ENCODE measurements around the gene DTHD1.

DNA sequence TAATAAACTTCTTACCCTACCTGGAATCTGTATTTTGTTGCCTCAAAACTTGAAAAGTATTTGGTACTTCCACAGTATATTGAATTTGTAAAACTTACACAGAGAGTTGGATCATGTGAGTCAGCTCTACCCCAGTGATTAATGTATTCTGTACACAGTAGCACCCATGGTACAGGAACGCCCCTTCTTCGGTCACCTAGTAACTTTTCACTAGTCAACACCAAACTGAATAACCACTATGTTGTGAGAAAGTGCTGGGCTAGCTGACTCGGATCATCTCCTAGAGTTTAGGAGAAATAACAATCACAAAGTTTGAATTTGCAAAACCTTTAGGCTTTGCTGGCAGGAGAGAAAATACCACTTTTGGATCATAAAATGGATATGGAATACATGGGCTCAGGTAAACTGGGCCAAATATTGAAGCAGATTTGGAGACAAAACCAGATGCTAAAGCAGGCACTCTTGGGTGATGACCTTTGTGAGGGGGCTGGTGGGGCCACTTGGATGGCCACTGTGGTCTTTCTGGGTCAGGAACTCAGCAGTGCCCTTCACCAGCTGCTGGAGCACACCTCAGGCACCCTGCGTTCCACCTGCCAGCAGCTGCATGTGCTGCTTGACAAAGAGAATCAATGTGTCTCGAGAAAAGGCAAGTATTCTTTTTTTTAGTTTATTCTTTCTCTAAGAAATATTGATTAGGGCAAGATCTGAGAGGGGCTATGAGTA lies at the start of gene DTHD1:
- no peak for TF ChIP-seq EP300 (IDR thresholded peaks at IDR 0.05)
- no peak for TF ChIP-seq POLR2A (IDR thresholded peaks at IDR 0.05; ENCODE audit: low read depth)
- TF ChIP-seq, protein P1, sequence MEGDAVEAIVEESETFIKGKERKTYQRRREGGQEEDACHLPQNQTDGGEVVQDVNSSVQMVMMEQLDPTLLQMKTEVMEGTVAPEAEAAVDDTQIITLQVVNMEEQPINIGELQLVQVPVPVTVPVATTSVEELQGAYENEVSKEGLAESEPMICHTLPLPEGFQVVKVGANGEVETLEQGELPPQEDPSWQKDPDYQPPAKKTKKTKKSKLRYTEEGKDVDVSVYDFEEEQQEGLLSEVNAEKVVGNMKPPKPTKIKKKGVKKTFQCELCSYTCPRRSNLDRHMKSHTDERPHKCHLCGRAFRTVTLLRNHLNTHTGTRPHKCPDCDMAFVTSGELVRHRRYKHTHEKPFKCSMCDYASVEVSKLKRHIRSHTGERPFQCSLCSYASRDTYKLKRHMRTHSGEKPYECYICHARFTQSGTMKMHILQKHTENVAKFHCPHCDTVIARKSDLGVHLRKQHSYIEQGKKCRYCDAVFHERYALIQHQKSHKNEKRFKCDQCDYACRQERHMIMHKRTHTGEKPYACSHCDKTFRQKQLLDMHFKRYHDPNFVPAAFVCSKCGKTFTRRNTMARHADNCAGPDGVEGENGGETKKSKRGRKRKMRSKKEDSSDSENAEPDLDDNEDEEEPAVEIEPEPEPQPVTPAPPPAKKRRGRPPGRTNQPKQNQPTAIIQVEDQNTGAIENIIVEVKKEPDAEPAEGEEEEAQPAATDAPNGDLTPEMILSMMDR (IDR thresholded peaks at IDR 0.05): no peak
- no peak for TF ChIP-seq POLR2AphosphoS5 (IDR thresholded peaks at IDR 0.05)

All from esophagus muscularis mucosa (tissue), 4 donors.